Fibroblast of gingiva (primary cell): ENCODE measurements around the gene TERB1.
A peak's percentile ranks its signal among the peaks of the same experiment; 100 is the strongest.

Source experiments
- DNase-seq: peaks from one replicate; pipeline ENCODE4 v3.0.0-alpha.2; 2011; ENCODE audit warnings: low read depth

Gene TERB1

DNA sequence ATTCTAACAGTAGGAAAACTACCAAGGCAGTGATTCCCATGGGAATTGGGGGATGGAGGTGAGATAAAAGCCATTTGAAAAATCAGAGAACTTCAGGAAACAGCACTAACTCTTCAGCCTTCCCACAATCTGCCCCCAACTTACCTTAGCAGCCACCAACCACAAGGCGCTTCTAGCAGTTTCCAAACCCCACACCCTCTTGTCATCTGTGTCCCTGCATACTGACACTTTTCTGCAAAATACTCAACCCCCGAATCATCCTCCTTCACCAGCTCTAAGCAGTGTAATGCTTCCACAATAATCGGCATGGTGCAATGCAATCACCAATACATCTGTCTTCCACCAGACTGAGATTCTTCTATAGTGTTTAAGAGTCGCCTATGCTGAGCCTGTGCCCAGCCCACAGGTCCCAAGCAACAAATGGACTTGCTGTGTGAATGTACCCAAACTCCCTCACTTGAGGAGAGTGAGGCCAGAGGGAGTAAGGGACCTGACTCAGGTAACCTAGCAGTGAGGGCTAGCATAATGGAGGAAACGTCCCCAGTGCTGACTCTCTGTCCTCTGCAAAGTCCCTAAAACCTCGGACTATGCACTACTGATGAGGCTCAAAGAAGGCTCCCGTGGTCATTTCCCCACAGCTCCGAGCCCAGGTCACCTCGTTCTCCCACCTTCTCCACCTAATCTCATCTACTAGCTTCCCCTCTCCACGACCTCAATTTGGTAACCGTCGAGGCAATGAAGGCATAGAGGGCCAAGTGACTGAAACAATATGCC is 50.9 kb downstream of the TERB1 start:
- no peak for DNase-seq

DNA sequence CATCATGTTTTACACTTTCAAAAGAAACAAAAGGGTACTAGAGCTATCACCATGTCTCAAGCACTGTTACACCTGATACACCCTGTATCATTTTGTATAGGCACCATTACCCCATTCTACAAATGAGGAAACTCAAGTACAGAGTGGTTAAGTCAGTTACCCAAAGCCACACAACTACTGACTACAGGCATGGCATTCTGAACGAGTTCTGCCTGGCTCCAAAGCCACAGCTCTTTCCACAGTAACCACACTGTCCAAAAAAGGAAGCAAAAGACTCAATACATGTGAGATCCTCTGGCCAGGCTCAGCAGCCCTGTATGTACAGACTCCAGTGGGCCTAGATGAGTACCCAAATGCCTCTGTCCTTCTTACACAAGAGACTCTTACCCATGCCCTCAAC is 54.7 kb downstream of the TERB1 start:
- no peak for DNase-seq

DNA sequence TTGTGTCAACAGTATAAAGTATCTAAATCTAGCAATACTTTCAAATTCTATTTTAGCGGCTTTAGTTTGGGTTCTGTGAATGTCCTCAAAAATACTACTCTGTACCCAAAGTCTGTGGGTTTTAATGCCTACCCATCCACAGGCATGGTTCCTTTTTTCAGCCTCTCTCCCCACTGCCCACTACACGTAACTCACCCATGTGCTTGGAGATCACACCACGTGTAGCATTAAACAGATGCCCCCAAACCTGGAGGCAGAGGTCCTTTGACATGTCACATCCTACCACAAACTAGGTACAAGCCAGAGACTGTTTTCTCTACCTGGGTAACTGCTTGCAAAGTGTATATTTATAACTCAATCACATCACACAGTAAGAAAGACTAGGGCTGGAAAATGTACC is 55.3 kb downstream of the TERB1 start:
- no peak for DNase-seq

DNA sequence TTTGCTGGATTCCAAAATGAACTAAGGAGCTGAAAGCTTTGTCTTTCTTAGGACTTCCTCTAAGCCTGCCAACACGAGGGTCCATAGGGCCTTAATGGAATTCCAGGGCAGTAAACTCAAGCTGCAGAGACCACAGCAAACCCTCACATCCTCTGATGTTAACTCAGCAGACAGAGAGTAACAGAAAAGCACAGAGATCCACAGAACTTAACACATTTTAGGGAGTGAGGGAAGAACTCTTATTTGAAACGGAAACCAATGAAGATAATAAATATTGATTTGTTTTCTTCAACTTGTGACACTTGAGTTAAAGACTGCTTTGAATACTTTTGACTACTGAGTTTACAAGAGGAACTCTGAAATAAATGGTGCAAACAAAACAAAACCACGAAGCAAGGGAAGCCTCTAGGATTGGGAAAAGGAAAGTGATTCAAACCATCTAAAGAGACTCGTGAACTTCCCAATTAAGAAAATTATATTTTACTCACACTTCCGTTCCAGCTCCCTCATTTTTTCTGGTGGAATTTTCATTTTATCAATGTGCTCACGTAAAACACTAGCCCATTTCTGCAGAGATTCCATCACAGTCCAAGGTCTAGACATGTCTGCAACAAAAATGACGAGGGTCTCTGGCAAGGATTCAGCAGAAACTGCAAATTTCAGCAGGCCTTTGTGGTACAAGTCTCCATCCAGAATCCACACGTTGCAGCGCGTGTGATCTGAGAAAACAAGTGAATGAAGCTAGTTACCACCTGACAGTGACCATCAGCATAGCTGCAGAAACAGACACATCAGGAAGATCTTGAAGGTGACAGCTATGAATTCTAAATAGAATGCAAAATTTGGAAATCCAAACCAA is 59.2 kb downstream of the TERB1 start:
- no peak for DNase-seq

DNA sequence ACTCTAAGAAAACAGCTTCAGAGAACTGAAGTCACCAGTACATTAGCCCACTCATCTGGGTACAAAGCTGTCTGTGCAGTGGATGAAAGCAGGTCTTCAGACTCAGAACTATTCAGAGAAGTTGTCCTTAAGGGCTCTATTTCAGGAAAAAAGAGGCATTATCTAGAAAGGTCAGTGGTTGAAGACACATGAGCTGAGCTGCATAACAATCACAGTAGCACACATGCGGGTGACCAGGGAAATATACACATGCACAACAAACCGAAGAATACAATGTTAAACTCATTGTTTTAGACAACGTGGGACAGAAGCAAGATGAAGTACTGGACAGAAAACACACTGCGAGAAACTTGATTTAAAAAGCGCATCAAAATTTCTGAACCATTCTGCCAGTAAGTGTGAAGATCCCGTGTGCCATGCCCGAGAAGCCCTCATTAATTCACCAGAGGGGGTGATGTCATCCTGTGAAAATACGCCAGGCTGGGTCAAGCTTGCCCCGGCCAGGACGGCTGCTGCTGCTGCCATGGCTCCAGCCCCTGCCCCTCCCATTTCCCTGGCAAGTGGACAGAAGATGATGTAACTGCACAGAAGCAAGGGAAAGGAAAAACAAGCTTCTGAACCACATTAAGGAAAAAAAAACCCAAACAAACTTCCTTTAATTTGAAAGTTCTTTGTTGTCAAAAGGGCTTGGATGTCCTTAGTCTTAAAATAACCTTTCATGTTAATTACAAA is 60.0 kb downstream of the TERB1 start:
- DNase-seq: peak; percentile 91

DNA sequence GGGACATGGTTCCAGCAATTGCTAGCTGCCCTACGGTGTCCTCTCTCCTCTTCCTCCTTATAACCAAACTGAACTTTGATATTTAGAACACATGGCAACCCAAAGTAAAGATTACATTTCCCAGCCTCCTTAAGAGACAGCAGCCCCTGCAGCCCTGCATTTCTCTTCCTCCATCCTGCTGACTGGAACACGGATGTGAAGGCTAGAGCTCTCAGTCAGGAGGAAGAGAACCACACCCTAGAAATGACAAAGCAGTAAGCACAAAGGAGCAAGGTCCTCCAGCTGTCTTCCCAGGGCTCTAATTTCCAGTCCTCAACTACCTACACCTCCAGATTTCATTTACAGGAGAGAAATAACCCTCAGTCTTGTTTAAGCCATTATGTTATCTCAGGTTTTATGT is 60.9 kb downstream of the TERB1 start:
- DNase-seq: no peak

DNA sequence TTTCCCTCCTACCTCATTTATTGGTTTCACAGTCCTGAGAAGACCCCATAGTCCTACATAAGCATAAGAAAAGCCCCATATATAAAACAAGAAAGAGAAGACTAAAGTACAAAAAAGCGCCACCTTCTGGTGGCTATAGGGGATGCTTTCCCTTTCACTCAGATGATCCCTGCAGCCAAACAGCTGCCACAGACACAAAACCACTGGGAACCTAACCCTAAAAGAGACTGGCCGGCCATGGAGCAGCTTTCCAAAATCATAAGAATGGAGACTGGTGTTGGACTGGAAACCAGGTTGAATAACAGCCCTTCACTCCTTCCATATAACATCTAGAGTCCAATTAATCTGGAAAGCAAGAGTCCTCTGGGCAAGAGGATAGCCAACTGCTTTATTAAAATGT is 61.4 kb downstream of the TERB1 start:
- DNase-seq: peak; percentile 27

DNA sequence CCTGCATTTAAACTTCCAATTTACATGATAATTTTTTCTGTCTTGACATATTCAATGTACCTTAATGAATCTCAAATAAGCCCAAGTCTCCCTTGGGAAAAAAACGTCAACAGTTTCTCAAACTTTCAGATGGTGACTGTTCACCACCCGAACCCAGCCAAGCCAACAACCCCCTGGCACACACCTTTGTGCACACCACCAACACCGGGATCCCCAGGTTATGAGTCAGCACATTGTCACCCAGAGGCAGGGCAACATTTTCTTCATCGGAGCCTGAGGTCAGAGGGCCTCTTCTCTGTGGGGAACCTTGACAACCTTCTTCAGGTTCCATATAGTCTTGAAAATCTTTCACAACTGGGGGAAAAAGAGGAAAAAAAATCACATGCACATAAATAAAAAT is 65.5 kb downstream of the TERB1 start:
- DNase-seq: no peak

DNA sequence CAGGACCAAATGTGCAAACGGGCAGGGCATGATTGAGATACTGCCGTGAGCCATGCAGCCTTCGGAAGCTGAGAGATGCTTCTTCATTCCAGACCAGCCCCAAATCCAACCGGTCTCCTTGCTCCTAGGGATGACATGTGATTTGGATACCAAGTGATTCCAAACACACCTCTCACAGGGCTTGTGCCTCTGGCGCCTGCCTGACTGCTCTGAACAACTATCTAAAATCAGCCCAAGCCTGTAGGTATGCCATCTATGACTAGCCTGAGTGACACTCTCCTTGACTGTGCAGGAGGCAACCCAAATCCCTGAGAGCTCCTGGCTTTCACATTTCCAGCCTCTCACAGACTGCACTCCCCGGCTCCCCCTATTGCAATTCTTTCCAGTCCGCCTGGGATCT is 70.3 kb downstream of the TERB1 start:
- DNase-seq: no peak

DNA sequence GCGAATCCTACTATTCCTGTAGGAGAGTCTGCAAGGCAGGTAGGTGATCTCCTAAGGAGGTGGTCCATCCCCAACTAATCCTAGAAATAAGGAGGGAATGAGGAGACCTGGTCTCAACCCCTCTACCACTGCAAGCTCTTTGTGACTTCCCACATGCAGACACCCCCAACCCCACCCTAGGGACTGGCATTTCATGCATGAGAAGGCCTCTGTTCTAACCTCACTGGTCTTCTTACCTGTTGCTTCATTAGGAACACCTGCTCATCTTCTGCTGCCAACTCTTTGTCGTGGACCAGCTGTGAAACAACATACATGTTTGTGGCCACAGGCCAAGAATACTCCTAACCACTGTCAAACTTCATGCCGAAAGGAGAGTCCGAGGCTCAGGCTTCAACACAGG is 72.6 kb downstream of the TERB1 start:
- DNase-seq: no peak

DNA sequence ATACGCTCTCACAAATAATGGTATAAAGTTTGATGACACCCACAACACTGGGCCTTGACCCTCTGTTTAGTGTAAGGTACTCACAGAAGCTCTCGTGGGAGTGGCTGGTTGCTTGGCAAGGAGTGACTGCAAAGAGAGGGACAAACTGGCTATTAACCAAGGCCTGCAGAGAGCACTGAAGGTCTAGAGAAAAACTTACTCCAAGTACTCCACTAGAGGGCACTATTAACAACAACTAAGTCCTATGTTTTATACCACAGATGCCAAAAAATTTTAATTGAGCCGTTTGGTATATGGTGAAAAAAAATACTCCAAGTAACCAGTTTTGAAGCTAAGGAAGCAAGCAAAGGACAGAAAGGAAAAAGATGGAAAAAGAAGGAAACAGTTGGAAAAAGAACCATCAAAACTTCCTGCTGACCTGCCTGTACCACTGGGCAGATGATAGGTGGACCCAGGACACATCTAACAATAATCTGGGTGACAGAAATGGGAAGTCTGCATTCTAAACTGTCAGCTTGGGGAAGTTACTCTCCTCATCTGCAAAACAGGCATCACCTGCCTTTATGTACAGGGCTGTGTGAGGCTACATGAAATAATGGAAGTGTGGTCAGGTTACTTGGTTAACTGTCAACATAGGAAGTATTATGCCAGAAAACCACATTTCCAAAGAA is 73.1 kb downstream of the TERB1 start:
- DNase-seq: peak; percentile 69

DNA sequence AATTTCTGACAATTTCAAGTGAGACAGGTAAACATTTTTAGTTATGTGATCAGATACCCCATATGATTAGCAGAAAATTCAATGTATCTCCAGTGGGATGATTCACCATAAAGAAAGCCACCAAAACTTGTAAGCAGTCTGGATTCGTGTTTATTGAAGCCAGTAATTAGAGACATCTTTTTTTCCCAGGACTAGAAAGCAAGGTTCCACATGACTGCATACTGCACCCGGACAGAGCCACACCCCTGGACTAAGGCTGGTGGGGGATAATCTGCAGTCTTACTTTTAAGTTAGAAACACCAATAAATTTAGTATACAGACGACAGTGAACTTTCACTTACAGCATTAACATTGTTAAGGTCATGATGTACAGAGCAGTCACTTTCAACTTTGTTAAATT is 80.6 kb downstream of the TERB1 start:
- DNase-seq: no peak

DNA sequence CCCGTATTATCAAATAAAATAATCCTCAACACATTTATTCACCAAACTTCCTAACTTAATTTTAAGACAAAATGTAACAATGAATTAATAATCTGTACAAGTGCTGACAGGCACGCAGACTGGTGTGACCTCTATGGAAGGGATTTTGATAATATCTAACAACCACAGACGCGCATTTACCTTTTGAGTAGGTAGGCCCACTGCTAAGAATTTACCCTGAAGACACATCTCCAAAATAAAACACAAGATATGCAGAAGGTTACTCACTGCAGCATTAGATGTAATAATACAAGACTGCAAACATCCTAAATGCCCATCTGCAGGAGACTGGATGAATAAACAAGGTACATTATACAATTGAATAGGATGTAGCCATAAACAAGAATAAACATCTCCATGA is 82.1 kb downstream of the TERB1 start:
- no peak for DNase-seq

DNA sequence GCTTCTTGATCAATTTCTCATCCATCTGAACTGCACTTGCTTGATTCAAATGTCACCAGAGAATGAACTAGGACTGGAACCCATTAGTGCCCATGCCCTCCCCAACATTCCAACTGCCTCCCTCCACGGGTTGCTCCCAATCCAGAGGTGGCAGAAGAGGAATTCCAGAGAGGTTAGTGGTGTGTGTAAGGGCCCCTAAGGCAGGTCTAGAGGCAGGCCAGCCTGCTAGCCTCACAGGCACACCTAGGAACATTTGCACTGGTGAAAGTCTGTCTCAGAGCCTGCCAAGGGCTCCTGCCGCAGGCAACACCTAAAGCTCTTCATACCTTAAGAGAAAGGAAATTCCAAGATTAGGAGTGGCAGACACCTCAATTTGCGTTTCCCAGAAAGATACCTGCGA is 83.6 kb downstream of the TERB1 start:
- DNase-seq: no peak

DNA sequence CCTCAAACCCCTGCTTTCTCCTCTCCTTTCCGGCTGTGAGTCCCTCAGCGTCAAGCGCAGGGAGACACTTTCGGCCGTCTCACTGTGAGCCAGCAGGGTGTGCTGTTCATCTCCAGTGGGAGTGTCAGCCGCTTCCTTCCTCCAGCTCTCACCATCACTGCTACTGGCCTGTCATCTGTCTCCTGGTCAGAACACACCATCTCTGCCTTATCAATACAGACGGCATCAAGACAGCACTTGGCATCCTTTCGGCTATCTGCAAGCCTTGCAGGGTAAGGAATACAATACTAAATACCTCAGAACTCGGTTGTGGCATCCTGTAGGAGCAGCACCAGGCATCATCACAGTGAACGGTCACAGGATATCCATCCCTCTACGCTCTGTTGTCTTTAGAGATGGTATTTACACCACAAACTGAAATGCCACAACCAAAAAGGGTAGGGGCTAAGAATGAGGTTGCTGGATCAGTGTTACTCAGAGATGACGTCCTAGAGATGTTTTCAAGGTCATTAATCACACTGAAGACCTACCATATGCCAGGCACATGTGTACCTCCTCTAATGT is 84.2 kb downstream of the TERB1 start:
- DNase-seq: peak; percentile 44

DNA sequence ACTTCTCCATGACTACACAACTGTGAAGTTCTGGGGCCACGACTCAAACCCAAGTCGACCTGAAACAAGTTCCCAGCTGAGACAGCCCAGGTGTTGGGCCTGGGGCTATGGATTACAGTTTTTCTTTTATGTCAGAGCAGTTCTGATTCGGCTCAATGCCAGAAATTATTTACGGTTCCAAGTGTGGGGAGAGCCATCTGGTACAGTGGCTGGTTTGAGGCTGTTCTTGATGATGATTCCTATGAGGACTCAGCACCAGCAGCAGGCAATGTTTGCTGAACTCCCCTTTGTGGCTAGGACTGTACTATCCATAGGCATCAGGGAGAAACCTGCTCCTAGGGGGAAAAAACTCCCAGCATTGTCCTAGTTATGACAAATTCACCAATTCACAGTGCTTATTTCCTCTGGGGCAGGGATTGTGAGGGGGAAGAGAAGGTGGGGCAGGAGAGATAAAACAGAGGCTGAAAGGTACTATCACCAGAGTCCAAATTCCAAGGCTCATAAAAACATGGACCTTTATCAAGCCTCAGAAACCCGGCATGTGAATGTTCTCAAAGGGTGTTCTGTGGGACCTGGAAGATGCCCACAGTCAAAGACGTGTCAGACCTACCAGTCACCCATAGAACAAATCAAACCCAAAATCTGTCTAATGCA is 86.6 kb downstream of the TERB1 start:
- no peak for DNase-seq

DNA sequence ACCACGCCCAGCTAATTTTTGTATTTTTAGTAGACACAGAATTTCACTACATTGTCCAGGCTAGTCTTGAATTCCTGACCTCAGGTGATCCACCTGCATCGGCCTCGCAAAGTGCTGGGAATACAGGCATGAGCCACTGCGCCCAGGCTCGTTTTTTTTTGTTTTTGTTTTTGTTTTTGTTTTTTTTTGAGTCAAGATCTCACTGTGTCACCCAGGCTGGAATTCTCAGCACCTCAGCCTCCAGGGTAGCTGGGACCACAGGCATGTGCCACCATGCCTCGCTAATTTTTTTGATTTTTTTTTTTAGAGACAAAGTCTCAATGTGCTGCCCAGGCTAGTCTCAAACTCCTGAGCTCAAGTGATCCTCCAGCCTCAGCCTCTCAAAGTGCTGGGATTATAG is 87.3 kb downstream of the TERB1 start:
- DNase-seq: no peak

DNA sequence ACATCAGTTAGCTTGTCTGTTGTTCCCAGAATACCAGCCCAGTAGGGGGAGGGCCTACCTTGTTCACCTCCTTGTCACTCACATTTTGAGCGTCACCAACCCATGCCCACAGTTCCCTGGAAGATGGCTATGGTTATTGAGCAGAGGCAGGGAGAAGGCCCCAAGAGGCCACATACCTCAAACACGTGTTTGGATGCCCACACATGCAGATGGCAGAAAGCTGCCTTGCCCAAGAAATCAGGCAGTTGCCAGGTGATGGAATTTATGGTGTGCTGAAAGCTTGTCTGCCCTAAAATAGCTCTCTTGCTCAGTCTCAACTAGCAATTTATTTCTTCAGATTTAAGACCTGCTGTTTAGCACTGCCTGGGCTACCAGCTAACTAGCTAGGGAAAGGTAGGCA is 88.3 kb downstream of the TERB1 start:
- no peak for DNase-seq

DNA sequence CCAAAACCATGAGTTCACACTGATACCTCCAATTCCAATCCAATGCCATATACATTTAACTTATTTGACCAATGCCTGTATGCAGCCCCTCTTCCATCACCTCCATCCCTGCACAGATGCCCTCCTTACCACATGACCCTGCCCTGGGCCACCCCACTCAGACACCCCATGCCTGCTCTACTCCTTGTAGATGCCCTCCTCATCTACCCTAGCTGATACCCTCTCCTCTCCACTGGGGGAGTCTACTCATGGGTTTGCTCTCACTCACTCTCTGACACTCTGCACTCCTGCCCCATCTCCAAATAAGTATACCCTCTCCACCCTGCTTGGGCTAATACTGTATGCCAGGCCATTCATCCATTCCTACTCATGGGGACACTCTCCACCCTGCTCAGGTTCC is 88.9 kb downstream of the TERB1 start:
- DNase-seq: no peak

DNA sequence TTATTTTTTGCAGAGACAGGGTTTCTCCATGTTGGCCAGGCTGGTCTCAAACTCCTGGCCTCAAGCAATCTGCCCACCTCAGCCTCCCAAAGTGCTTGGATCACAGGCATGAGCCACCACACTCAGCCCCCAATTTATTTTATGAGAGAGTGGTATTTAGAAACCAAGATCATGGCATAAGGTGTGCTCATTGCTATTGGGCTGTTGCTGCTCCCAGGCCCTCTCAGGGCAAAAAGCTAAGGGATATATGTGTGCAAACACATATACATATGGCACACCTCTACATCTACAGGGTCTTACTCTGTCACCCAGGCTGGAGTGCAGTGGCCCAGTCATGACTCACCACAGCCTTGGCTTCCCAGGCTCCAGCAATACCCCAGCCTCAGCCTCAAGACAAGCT is 89.8 kb downstream of the TERB1 start:
- no peak for DNase-seq

DNA sequence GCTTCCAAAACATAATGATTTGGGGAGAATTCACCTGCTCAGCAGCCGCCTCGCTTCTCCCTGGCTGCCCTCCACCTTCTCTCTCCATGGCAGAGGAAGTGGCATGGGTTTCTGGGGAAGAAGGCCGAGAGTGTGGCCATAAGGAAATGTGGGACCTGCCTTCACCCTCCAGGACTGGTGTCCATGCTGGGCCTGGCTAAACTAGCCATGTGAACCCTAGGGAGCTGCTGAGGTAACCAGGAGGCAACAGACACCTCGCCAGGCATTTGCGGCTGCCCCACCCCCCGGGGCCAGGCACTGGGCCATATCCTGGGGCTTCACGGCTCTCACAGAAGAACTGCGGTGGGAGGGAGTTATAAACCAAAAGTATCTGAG is 94.9 kb downstream of the TERB1 start:
- DNase-seq: no peak
